ENCODE data around the gene LETMD1. TPM values are rescaled to one million over a fixed set of nuclear protein-coding genes. Genes with fewer than 3 reads are reported as not detected.

LETMD1 gene
- polyA plus RNA-seq, 1 experiment: 57.1 TPM

DNA sequence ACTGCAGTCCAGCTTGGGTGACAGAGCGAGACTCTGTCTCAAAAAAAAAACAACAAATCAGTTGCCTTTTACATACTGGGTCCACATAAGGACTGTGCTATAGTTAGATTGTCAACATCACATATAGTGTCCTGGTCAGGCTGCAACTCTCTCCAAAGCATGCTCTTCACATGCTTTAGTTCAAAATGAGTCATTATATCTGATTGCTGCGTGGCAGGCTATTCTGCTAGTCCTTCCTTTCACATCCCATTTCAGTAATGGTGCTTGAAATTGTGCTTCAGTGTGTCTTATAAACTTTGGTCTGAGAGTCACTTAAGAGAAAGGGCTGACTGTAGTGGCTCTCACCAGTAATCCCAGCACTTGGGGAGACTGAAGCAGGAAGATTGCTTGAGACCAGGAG is 6.9 kb downstream of the LETMD1 start:
- TF ChIP-seq, protein P1, sequence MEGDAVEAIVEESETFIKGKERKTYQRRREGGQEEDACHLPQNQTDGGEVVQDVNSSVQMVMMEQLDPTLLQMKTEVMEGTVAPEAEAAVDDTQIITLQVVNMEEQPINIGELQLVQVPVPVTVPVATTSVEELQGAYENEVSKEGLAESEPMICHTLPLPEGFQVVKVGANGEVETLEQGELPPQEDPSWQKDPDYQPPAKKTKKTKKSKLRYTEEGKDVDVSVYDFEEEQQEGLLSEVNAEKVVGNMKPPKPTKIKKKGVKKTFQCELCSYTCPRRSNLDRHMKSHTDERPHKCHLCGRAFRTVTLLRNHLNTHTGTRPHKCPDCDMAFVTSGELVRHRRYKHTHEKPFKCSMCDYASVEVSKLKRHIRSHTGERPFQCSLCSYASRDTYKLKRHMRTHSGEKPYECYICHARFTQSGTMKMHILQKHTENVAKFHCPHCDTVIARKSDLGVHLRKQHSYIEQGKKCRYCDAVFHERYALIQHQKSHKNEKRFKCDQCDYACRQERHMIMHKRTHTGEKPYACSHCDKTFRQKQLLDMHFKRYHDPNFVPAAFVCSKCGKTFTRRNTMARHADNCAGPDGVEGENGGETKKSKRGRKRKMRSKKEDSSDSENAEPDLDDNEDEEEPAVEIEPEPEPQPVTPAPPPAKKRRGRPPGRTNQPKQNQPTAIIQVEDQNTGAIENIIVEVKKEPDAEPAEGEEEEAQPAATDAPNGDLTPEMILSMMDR (IDR thresholded peaks at IDR 0.05; ENCODE audit: insufficient read depth, low read depth, low read length): no peak
- ChIA-PET CTCF (interaction anchor here (1.7 kb wide), 1 partner anchor 12 kb away, joined by 5 read pairs; no protein-coding TSS in a partner anchor), POLR2A (no interaction called here)

DNA sequence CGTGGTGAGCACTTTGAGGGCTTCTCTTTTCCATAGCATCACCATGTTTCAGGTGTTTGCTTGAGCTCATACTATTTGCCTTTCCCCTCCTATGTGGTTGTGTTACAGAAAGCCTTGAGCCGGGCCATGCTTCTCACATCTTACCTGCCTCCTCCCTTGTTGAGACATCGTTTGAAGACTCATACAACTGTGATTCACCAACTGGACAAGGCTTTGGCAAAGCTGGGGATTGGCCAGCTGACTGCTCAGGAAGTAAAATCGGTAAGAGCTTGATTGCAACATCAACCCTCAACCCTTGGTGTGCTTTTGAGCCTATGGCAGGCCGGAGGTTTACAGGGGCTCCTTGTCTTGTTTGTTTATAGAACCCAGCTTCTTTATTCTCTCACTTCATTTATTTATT is 8.1 kb downstream of the LETMD1 start:
- POLR2A ChIA-PET: no interaction called here
- DNase-seq (ENCODE audit: low read depth): no peak
- peaks cover 14% of the 10 kb centered on the region for H3K36me3 ChIP-seq (ENCODE audit: control insufficient read depth, insufficient read depth, low read length)
- TF ChIP-seq, protein P1 (IDR thresholded peaks at IDR 0.05; ENCODE audit: insufficient read depth, low read depth, low read length): no peak
- no peaks in the 10 kb centered on the region for H3K27me3 ChIP-seq (ENCODE audit: control insufficient read depth, insufficient read depth, low read length)
- H3K4me3 ChIP-seq (ENCODE audit: low read depth, low read length): no peak overlapping the region
- CTCF ChIA-PET: interaction anchor here (1.1 to 1.6 kb wide), 2 partner anchors 9 to 46 kb away, joined by 3 read pairs; no protein-coding TSS in a partner anchor

More for the DNA sequence above, 6.9 kb downstream of the LETMD1 start:
- DNase-seq (ENCODE audit: low read depth): no peak
- no peaks in the 10 kb centered on the region for H3K27me3 ChIP-seq (ENCODE audit: control insufficient read depth, insufficient read depth, low read length)
- peaks cover 14% of the 10 kb centered on the region for H3K36me3 ChIP-seq (ENCODE audit: control insufficient read depth, insufficient read depth, low read length)
- no peak overlapping the region for H3K4me3 ChIP-seq (ENCODE audit: low read depth, low read length)

DNA sequence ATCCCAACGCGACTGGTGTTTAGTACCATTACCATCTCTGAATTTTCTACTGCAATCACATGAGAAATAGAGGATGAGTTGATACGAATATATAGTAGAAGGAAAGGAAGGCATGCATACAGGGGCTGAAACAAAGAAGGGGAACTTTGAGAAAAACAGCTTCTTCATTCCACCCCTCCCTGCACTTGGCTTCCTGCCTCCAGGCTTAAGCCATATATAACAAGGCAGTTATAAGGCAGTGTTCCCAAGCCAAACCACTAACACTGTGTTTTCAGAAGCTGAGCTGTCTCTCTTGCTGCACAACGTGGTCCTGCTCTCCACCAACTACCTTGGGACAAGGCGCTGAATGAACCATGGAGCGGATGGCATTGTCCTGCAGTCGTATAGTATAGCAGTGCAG is 11.0 kb downstream of the LETMD1 start:
- POLR2A ChIA-PET: no interaction called here
- DNase-seq (ENCODE audit: low read depth): no peak
- CTCF ChIA-PET: no interaction called here
- TF ChIP-seq, protein P1 (IDR thresholded peaks at IDR 0.05; ENCODE audit: insufficient read depth, low read depth, low read length): no peak
- Histone ChIP-seq H3K27me3 (ENCODE audit: control insufficient read depth, insufficient read depth, low read length) (no peaks in the 10 kb centered on the region), H3K36me3 (ENCODE audit: control insufficient read depth, insufficient read depth, low read length) (peaks cover 19% of the 10 kb centered on the region), H3K4me3 (ENCODE audit: low read depth, low read length) (no peak overlapping the region)

DNA sequence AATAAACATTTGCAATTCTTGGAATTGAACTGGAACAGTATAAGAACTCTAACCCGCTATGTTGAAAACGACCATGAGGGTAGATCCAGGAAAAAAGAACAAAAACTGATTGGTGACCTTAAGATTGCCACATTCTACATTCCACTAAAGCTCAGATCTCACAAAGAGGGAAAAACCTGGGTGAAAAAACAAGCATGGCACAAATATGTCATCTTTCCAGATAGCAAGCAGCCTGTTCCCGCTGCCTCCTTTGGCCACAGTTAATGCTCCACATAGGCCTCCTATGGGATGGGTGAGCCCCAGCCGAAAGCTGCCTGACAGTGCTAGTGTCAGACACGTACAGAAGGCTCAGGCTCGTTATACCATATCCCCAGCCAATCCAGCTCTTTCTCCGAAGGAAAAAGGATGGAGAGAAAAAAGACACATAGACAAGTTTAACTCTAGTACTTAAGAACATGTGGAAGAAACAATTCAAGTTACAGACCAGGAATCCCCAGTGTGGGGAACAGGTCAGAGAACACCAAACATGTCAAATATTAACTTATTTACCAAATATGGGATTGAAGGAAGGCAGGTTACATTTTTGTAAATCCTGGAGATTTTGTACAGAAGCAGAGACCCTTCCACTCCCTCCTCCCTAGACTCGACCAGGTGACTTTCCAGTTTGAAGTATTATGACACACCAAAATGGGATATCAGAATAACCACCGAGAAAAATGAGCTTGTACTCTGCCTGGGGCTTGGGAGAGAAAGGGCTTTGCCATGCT is 14.7 kb downstream of the LETMD1 start:
- ChIA-PET CTCF (interaction anchor here (1.0 to 1.1 kb wide), 2 partner anchors 12 to 14 kb away, joined by 3 read pairs; partner anchors contain the start of gene LETMD1), POLR2A (no interaction called here)
- peaks cover 27% of the 10 kb centered on the region for H3K36me3 ChIP-seq (ENCODE audit: control insufficient read depth, insufficient read depth, low read length)
- H3K27me3 ChIP-seq (ENCODE audit: control insufficient read depth, insufficient read depth, low read length): no peaks in the 10 kb centered on the region
- H3K4me3 ChIP-seq (ENCODE audit: low read depth, low read length): no peak overlapping the region
- TF ChIP-seq, protein P1 (IDR thresholded peaks at IDR 0.05; ENCODE audit: insufficient read depth, low read depth, low read length): no peak
- no peak for DNase-seq (ENCODE audit: low read depth)

DNA sequence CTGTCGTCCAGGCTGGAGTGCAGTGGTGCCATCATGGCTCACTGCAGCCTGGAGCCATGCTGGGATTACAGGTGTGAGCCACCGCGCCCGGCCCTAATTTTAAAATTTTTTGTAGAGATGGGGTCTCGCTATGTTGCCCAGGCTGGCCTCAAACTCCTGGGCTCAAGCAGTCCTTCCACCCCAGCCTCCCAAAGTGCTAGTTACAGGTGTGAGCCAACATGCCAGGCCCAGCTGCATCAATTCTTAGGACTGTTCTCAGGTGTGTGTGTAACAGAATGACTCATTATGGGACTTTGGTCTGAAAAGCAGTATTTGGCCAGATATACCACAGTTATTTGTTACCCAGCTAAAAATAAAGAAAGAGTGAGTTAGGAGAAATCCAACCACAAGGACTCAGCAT is 17.4 kb downstream of the LETMD1 start:
- TF ChIP-seq, protein P1 (IDR thresholded peaks at IDR 0.05; ENCODE audit: insufficient read depth, low read depth, low read length): no peak
- POLR2A ChIA-PET: no interaction called here
- Histone ChIP-seq H3K36me3 (ENCODE audit: control insufficient read depth, insufficient read depth, low read length) (peaks cover 19% of the 10 kb centered on the region), H3K4me3 (ENCODE audit: low read depth, low read length) (no peak overlapping the region), H3K27me3 (ENCODE audit: control insufficient read depth, insufficient read depth, low read length) (no peaks in the 10 kb centered on the region)
- CTCF ChIA-PET: interaction anchor here (1.4 kb wide), 1 partner anchor 9 kb away, joined by 3 read pairs; no protein-coding TSS in a partner anchor
- DNase-seq (ENCODE audit: low read depth): no peak
